ENCODE measurements around the gene SPAG9.

- TF ChIP-seq EP300 (conservative IDR thresholded peaks at IDR 0.05; ENCODE audit: poor library complexity, severe bottlenecking) (no peak), CTCF (IDR thresholded peaks at IDR 0.05; ENCODE audit: poor library complexity, severe bottlenecking) (no peak)
These were observed 203.3 kb downstream of the SPAG9 start for GRCh38 chr17:50917418-50917743.

Measured in neural cell (in vitro differentiated cells).